OCI-LY1 (cell line): ENCODE results near the gene CD207.

ENCODE experiments used
- H2AFZ ChIP-seq: fragments of 200-600 bp; sonication (generic), shearing (Covaris generic); 2 replicates; pipeline ENCODE4 v1.6.0; 2014; ENCODE audit warnings: antibody characterized with exemption, mild to moderate bottlenecking, low read length
- H3F3A ChIP-seq: fragments of 200-600 bp; sonication (generic), shearing (Covaris generic); 2 replicates; pipeline ENCODE4 v1.6.0; 2014; ENCODE audit warnings: mild to moderate bottlenecking, antibody characterized with exemption, low read length, moderate library complexity; ENCODE audit not compliant: insufficient read depth
- H3K27ac ChIP-seq: fragments of 200-600 bp; sonication (generic); 2 replicates; pipeline ENCODE4 v1.5.1; 2014; ENCODE audit warnings: low read length, mixed run types, mild to moderate bottlenecking, low read depth; ENCODE audit not compliant: poor library complexity, severe bottlenecking
- H3K27me3 ChIP-seq: fragments of 200-600 bp; sonication (generic); 2 replicates; pipeline ENCODE4 v1.6.0; 2014; ENCODE audit warnings: antibody characterized with exemption, mild to moderate bottlenecking, low read length, moderate library complexity; ENCODE audit not compliant: insufficient read depth
- H3K36me3 ChIP-seq: fragments of 200-600 bp; sonication (generic); 2 replicates; pipeline ENCODE4 v1.6.1; 2014; ENCODE audit warnings: mild to moderate bottlenecking, antibody characterized with exemption, low read length, moderate library complexity, mixed read lengths; ENCODE audit not compliant: insufficient read depth
- H3K4me1 ChIP-seq: fragments of 200-600 bp; sonication (generic); 2 replicates; pipeline ENCODE4 v1.5.1; 2014; ENCODE audit warnings: mild to moderate bottlenecking, low read length, moderate library complexity; ENCODE audit not compliant: insufficient read depth, severe bottlenecking
- H3K4me2 ChIP-seq: fragments of 200-600 bp; sonication (generic), shearing (Covaris generic); 2 replicates; pipeline ENCODE4 v1.6.1; 2014; ENCODE audit warnings: low read length
- H3K4me3 ChIP-seq: fragments of 200-600 bp; sonication (generic); 2 replicates; pipeline ENCODE4 v1.5.1; 2014; ENCODE audit warnings: low read length, low read depth, mild to moderate bottlenecking, mixed read lengths; ENCODE audit not compliant: poor library complexity, severe bottlenecking
- H3K79me2 ChIP-seq: fragments of 200-600 bp; shearing (Covaris generic); 2 replicates; pipeline ENCODE4 v1.6.1; 2016; ENCODE audit warnings: mixed run types, low read length, mixed read lengths; ENCODE audit not compliant: insufficient read depth
- H3K9ac ChIP-seq: fragments of 200-600 bp; sonication (generic), shearing (Covaris generic); 2 replicates; pipeline ENCODE4 v1.6.1; 2014; ENCODE audit warnings: mild to moderate bottlenecking, low read length, mixed read lengths
- H3K9me2 ChIP-seq: fragments of 200-600 bp; sonication (generic), shearing (Covaris generic); 2 replicates; pipeline ENCODE4 v1.6.1; 2014; ENCODE audit warnings: low read depth, mild to moderate bottlenecking, low read length, mixed read lengths
- H3K9me3 ChIP-seq: fragments of 200-600 bp; shearing (Covaris generic); 2 replicates; pipeline ENCODE4 v1.6.1; 2014; ENCODE audit warnings: low read length, mixed read lengths
- H4K20me1 ChIP-seq: fragments of 200-600 bp; sonication (generic), shearing (Covaris generic); 2 replicates; pipeline ENCODE4 v1.6.0; 2016; ENCODE audit warnings: mild to moderate bottlenecking, low read length; ENCODE audit not compliant: insufficient read depth
- CTCF ChIP-seq: fragments of 200-600 bp; sonication (generic), shearing (Covaris generic); IDR thresholded peaks from 2 replicates; pipeline ENCODE4 v1.5.1; 2017; ENCODE audit warnings: mild to moderate bottlenecking, antibody characterized with exemption, low read length, moderate library complexity, mixed read lengths
- EZH2 ChIP-seq: fragments of 200-600 bp; sonication (generic), shearing (Covaris generic); IDR thresholded peaks from 2 replicates; pipeline ENCODE4 v1.8.0; 2017; ENCODE audit warnings: borderline replicate concordance, mixed run types, mild to moderate bottlenecking, antibody characterized with exemption, low read length, moderate library complexity, mixed read lengths

Gene CD207

GRCh38 chr2:70842401-70842800 is 6.8 kb upstream of the CD207 start:
- no peaks in the 10 kb centered on the region for H3K27me3 ChIP-seq
- H4K20me1 ChIP-seq, result no peaks in the 10 kb centered on the region
- H3K79me2 ChIP-seq, result no peaks in the 10 kb centered on the region
- H3K4me3 ChIP-seq, result no peak overlapping the region
- no peak overlapping the region for H3K9ac ChIP-seq
- H3K27ac ChIP-seq, result no peak overlapping the region
- no peak overlapping the region for H3K4me2 ChIP-seq
- H3K9me2 ChIP-seq, result no peaks in the 10 kb centered on the region
- no peaks in the 10 kb centered on the region for H3F3A ChIP-seq
- H2AFZ ChIP-seq, result no peak overlapping the region
- H3K9me3 ChIP-seq, result no peaks in the 10 kb centered on the region
- no peaks in the 10 kb centered on the region for H3K4me1 ChIP-seq
- no peaks in the 10 kb centered on the region for H3K36me3 ChIP-seq
- TF ChIP-seq EZH2 (no peak), CTCF (no peak)

DNA sequence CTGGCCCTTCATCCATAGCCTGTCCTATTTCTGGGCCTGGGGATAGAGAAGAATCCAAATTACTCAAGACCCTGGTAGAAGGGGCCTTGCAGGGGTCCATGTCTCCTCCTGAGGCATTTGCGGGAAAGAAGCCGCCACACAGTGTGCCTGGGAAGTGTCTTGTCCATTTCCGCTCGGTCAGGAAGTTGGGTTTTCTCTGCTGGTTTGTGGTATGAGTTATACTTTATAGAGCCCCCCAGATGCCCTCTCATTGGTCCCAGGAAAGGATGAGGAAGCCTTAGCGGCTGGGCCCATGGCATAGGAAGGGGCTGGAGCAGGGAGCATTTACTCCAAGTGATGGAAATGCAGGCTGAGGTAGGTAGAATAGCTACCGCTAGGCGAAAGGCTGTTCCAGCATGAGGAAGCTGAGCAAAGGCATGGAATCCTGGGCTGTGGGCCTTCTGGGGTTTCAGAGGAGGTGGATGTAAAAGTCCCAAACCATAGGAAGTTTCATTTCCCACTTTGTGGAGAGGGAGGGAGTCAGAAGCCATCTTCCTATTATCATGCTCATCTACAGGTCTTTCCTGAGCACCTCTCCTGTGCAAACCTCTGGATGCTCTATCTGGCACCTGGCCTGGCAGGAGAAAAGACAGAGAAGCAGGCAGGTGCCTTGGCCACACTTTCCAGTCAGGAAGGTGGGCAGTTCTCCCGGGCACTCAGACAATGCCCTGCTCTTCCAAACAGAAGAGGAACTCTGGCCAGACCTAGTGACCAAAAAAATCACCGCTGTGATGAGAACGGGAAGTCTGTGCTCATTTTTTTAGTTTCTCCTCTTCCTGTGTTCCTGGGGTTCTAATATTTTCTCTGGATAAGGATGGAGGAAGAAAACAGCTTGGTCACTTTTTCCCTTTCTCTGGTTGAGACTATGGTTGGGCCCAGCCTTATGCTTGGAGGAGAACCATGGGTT is 2.6 kb upstream of the CD207 start:
- Histone ChIP-seq H3K4me1 (no peaks in the 10 kb centered on the region), H3K79me2 (no peaks in the 10 kb centered on the region), H3K36me3 (no peaks in the 10 kb centered on the region), H3K27ac (no peak overlapping the region), H4K20me1 (no peaks in the 10 kb centered on the region), H2AFZ (no peak overlapping the region), H3F3A (no peaks in the 10 kb centered on the region), H3K27me3 (no peaks in the 10 kb centered on the region), H3K4me2 (no peak overlapping the region), H3K9me3 (no peaks in the 10 kb centered on the region), H3K9ac (no peak overlapping the region), H3K4me3 (no peak overlapping the region), H3K9me2 (no peaks in the 10 kb centered on the region)
- TF ChIP-seq CTCF (no peak), EZH2 (no peak)

- no peak overlapping the region for H2AFZ ChIP-seq
Measured at GRCh38 chr2:70834881-70835280, 735 bp downstream of the CD207 start.

More at GRCh38 chr2:70834881-70835280, 735 bp downstream of the CD207 start:
- Histone ChIP-seq H3K4me1 (no peaks in the 10 kb centered on the region), H3K4me2 (no peak overlapping the region), H3K27ac (no peak overlapping the region), H3K9ac (no peak overlapping the region), H3K9me3 (no peaks in the 10 kb centered on the region), H3K79me2 (no peaks in the 10 kb centered on the region), H3K4me3 (no peak overlapping the region), H3K27me3 (0 out of 2 replicates have a peak, but pooled peaks cover 3% of the 10 kb centered on the region), H3K36me3 (no peaks in the 10 kb centered on the region), H3F3A (no peaks in the 10 kb centered on the region), H3K9me2 (no peaks in the 10 kb centered on the region), H4K20me1 (no peaks in the 10 kb centered on the region)
- no peak for TF ChIP-seq EZH2
- TF ChIP-seq CTCF, result no peak
